Breast epithelium (tissue), 4 donors: ENCODE measurements around the gene POLR2L. TPM values are rescaled to one million over a fixed set of nuclear protein-coding genes. Genes with fewer than 3 reads are reported as not detected.

Experiments used
- DNase-seq, 2 donors: peaks; one replicate each; pipeline ENCODE4 v3.0.0-alpha.2; 2019; ENCODE audit warnings: low spot score in 2 of 2
- H3K27ac ChIP-seq, 2 donors: fragments of 200-600 bp; sonication (generic) in 1 of 2; one replicate each; pipeline ENCODE4 v1.5.1; 2016 to 2019; ENCODE audit warnings: mild to moderate bottlenecking in 1 of 2
- H3K27me3 ChIP-seq, 2 donors: fragments of 200-600 bp; sonication (generic) in 1 of 2; one replicate each; pipeline versions ENCODE4 v1.5.1 to v1.6.0; 2017 to 2019; ENCODE audit warnings: control low read depth in 1 of 2, mild to moderate bottlenecking in 1 of 2
- H3K36me3 ChIP-seq: fragments of 200-600 bp; one replicate; pipeline ENCODE4 v1.5.1; 2019
- H3K4me1 ChIP-seq, 2 donors: fragments of 200-600 bp; sonication (generic); one replicate each; pipeline ENCODE4 v1.5.1; 2016 to 2019; ENCODE audit warnings: control low read depth in 1 of 2
- H3K4me3 ChIP-seq, 3 donors: fragments of 200-600 bp; sonication (generic); 1 replicate in 2 of 3; 2 replicates in 1 of 3; pipeline ENCODE4 v1.5.1; 2016 to 2019; ENCODE audit warnings: mild to moderate bottlenecking in 3 of 3, moderate library complexity in 2 of 3
- H3K9me3 ChIP-seq, 2 donors: fragments of 200-600 bp; sonication (generic) in 1 of 2; one replicate each; pipeline ENCODE4 v1.5.1; 2016 to 2019; ENCODE audit warnings: control low read depth in 1 of 2
- POLR2A ChIP-seq: fragments of 450-650 bp; IDR thresholded peaks from one replicate; pipeline ENCODE4 v1.6.1; 2016; ENCODE audit warnings: antibody characterized with exemption, mild to moderate bottlenecking, moderate library complexity
- POLR2AphosphoS5 ChIP-seq, 3 donors: sonication (generic); formaldehyde crosslinking; IDR thresholded peaks; one replicate each; pipeline ENCODE4 v1.6.1; 2017; ENCODE audit warnings: antibody characterized with exemption in 3 of 3
- intact Hi-C: fragments of 100-400 bp; cut with DNase I; formaldehyde crosslinking; loops from one replicate; pipeline ENCODE4 v1.15.1; 2023; ENCODE audit warnings: low total_unique reads
- total RNA-seq, 3 donors: library from RNA; depleted of rRNA; stranded (reverse); fragments of >200 nt; gene quantifications; one replicate each; pipeline ENCODE4 v1.1.0, GENCODE V29; 2016
- TF ChIP-seq, protein P1 (sequence below), 3 donors: fragments of 450-650 bp; IDR thresholded peaks; one replicate each; pipeline ENCODE4 v1.5.1; 2016 to 2017; ENCODE audit warnings: antibody characterized with exemption in 3 of 3, mild to moderate bottlenecking in 3 of 3, moderate library complexity in 3 of 3

POLR2L gene
- total RNA-seq, 3 donors from 2014 or later = 51.8 to 126 (median 96.7) TPM

DNA sequence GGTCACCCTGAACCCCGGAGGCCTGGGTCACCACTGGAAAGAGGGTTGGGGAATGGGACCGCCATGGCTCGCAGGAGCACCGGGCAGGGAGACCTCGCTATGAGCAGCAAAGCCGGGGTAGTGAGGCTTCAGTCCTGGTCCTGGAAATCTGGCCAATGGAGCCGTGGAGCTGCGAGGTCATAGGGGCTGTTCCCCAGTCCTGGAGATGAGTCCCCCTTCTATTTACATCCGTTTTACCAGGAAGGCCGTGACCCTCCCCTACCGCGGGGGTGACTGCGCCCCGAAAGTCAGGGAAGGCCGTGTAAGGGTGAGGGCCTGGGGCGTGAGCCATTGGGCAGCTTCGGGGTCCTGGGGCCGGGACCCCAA, 37.7 kb downstream of the POLR2L start:
- H3K4me1 ChIP-seq = peaks cover 0 to 10% of the 10 kb centered on the region in 2 donors
- intact Hi-C loops = no loop called here
- DNase-seq = no peak
- H3K27me3 ChIP-seq = no peaks in the 10 kb centered on the region
- H3K9me3 ChIP-seq = no peaks in the 10 kb centered on the region
- H3K27ac ChIP-seq = peak overlapping the region; percentile 86 to 95
- TF ChIP-seq, protein P1, sequence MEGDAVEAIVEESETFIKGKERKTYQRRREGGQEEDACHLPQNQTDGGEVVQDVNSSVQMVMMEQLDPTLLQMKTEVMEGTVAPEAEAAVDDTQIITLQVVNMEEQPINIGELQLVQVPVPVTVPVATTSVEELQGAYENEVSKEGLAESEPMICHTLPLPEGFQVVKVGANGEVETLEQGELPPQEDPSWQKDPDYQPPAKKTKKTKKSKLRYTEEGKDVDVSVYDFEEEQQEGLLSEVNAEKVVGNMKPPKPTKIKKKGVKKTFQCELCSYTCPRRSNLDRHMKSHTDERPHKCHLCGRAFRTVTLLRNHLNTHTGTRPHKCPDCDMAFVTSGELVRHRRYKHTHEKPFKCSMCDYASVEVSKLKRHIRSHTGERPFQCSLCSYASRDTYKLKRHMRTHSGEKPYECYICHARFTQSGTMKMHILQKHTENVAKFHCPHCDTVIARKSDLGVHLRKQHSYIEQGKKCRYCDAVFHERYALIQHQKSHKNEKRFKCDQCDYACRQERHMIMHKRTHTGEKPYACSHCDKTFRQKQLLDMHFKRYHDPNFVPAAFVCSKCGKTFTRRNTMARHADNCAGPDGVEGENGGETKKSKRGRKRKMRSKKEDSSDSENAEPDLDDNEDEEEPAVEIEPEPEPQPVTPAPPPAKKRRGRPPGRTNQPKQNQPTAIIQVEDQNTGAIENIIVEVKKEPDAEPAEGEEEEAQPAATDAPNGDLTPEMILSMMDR (IDR thresholded peaks at IDR 0.05) = no peak
- TF ChIP-seq POLR2A (no peak), POLR2AphosphoS5 (IDR thresholded peaks at IDR 0.05) (no peak)
- peak overlapping the region; percentile 52 to 84 (median 73) for H3K4me3 ChIP-seq
- H3K36me3 ChIP-seq = no peaks in the 10 kb centered on the region

- H3K27me3 ChIP-seq = no peaks in the 10 kb centered on the region
- peaks cover 0 to 10% of the 10 kb centered on the region in 2 donors for H3K4me1 ChIP-seq
- no peak overlapping the region for H3K27ac ChIP-seq
- no peaks in the 10 kb centered on the region for H3K9me3 ChIP-seq
- TF ChIP-seq POLR2A (no peak), POLR2AphosphoS5 (IDR thresholded peaks at IDR 0.05) (no peak)
- TF ChIP-seq, protein P1 (IDR thresholded peaks at IDR 0.05) = no peak
- H3K36me3 ChIP-seq = no peaks in the 10 kb centered on the region
- DNase-seq = no peak
- intact Hi-C loops = no loop called here
- H3K4me3 ChIP-seq = peak overlapping the region; percentile 52 to 84 (median 73)
Measured at GRCh38 chr11:803770-804598, 38.3 kb downstream of the POLR2L start.

DNA sequence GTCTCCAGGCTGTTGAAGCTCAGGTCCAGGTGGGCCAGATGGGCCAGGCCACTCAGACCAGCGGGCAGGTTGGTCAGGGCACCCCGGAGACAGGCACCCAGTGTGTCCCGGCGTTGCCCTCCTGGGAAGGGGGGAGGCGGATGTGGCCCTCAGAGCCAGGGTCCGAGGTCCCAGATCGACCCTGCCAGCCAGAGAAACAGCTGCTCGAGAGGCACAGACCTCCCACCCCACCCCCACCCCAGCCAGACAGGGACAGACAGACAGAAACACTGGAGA, 38.9 kb downstream of the POLR2L start:
- intact Hi-C loops = no loop called here
- H3K4me1 ChIP-seq = peaks cover 0 to 10% of the 10 kb centered on the region in 2 donors
- no peak overlapping the region for H3K27ac ChIP-seq
- H3K9me3 ChIP-seq = no peaks in the 10 kb centered on the region
- DNase-seq = no peak
- TF ChIP-seq POLR2AphosphoS5 (IDR thresholded peaks at IDR 0.05) = no peak
- TF ChIP-seq, protein P1 (IDR thresholded peaks at IDR 0.05) = no peak
- TF ChIP-seq POLR2A = no peak
- no peaks in the 10 kb centered on the region for H3K36me3 ChIP-seq
- H3K4me3 ChIP-seq = no peak overlapping the region
- H3K27me3 ChIP-seq = no peaks in the 10 kb centered on the region

- intact Hi-C loops = no loop called here
- no peaks in the 10 kb centered on the region for H3K27me3 ChIP-seq
- H3K4me1 ChIP-seq = peaks cover 0 to 10% of the 10 kb centered on the region in 2 donors
- H3K9me3 ChIP-seq = no peaks in the 10 kb centered on the region
- no peak overlapping the region for H3K27ac ChIP-seq
- no peak overlapping the region for H3K4me3 ChIP-seq
- TF ChIP-seq, protein P1 (IDR thresholded peaks at IDR 0.05) = no peak
- TF ChIP-seq POLR2AphosphoS5 (IDR thresholded peaks at IDR 0.05) (no peak), POLR2A (no peak)
- no peaks in the 10 kb centered on the region for H3K36me3 ChIP-seq
- DNase-seq = no peak
Measured at GRCh38 chr11:802693-803466, 39.4 kb downstream of the POLR2L start.

- no peak overlapping the region for H3K27ac ChIP-seq
- TF ChIP-seq POLR2A (no peak), POLR2AphosphoS5 (IDR thresholded peaks at IDR 0.05) (no peak)
- TF ChIP-seq, protein P1 (IDR thresholded peaks at IDR 0.05) = no peak
Measured at GRCh38 chr11:802018-802617, 40.2 kb downstream of the POLR2L start.

More at GRCh38 chr11:802018-802617, 40.2 kb downstream of the POLR2L start:
- intact Hi-C loops = no loop called here
- Histone ChIP-seq H3K27me3 (no peaks in the 10 kb centered on the region), H3K36me3 (no peaks in the 10 kb centered on the region), H3K4me3 (no peak overlapping the region), H3K4me1 (peaks cover 0 to 12% of the 10 kb centered on the region in 2 donors), H3K9me3 (no peaks in the 10 kb centered on the region)
- DNase-seq = no peak
